Choroid plexus epithelial cell (primary cell): ENCODE results near the gene KRT25.

ENCODE experiments used
- DNase-seq: peaks from one replicate; pipeline ENCODE4 v3.0.0-alpha.2; 2010; ENCODE audit warnings: low read depth
- H3K4me3 ChIP-seq: 2 replicates; pipeline ENCODE4 v1.5.1; 2011; ENCODE audit warnings: low read depth, mild to moderate bottlenecking, control low read depth, low read length, moderate library complexity
- CTCF ChIP-seq: conservative IDR thresholded peaks from 2 replicates; pipeline ENCODE4 v1.5.1; 2011; ENCODE audit warnings: low read depth, mild to moderate bottlenecking, control low read depth, inconsistent platforms, low read length, moderate library complexity

The KRT25 gene

DNA sequence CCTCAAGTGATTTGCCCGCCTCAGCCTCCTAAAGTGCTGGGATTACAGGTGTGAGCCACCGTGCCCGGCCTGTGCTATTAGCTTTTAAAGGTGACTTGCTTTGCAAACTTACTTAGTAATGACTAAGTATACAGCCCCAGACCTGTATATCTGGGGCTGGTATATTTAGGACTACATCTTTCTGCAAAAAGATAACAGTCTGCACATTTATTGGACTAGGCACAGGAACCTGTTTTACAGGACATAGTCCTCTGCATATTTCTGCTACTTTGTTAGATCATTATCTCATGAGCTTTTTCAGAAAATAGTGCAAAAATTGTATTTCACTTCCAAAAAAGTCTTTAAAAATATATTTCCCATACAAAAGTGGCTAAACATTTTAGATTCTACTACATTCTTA lies 52.9 kb downstream of the KRT25 start:
- no peak overlapping the region for H3K4me3 ChIP-seq
- no peak for TF ChIP-seq CTCF
- no peak for DNase-seq

GRCh38 chr17:40699853-40700252 lies 55.3 kb downstream of the KRT25 start:
- DNase-seq: no peak
- no peak overlapping the region for H3K4me3 ChIP-seq
- TF ChIP-seq CTCF: no peak

DNA sequence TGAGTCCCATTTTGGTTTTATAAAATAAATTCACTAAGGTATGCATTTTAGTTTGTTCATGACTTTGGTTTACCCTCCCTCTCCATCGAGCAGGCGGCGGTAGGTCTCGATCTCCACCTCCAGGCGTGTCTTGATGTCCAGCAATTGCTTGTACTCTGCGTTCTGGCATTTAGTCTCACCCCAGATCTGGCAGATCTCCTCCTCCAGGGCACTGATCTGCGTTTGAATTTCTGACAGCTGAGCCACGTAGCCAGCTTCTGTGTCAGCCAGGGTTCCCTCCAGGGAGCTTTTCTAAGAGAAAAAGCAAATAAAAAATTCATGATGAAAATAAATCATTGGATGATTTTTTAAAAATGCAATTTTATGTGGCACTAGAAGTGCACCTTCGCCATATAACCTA lies 55.8 kb downstream of the KRT25 start:
- TF ChIP-seq CTCF: no peak
- no peak overlapping the region for H3K4me3 ChIP-seq
- DNase-seq: no peak
